ENCODE data around the gene SLC28A2.
A peak's percentile ranks its signal among the peaks of the same experiment; 100 is the strongest.

The SLC28A2 gene

GRCh38 chr15:45251888-45252287 is at the start of gene SLC28A2:
Gene SLC28A2, plus strand, starts transcription at chr15:45252234. Its CDS starts 982 bp downstream, at chr15:45253216.
- TF ChIP-seq JUND (IDR thresholded peaks at IDR 0.05; ENCODE audit: low read depth), result no peak
- in situ Hi-C loops (cut with HindIII; ENCODE audit: low pct_unique_long_range_greater_than_20kb, low sequenced_read_pairs), result no loop called here
- DNase-seq (ENCODE audit: low read depth in 1 of 2, low spot score in 1 of 2), result no peak

- TF ChIP-seq JUND (IDR thresholded peaks at IDR 0.05; ENCODE audit: low read depth), result no peak
- in situ Hi-C loops (cut with HindIII; ENCODE audit: low pct_unique_long_range_greater_than_20kb, low sequenced_read_pairs), result no loop called here
Observed at GRCh38 chr15:45203182-45203581, 48.9 kb upstream of the SLC28A2 start.

GRCh38 chr15:45205192-45205591 is 46.8 kb upstream of the SLC28A2 start:
- peak in 1 of 2 experiments; percentile 79 for DNase-seq (ENCODE audit: low read depth in 1 of 2, low spot score in 1 of 2)
- in situ Hi-C loops (cut with HindIII; ENCODE audit: low pct_unique_long_range_greater_than_20kb, low sequenced_read_pairs), result no loop called here
- no peak for TF ChIP-seq JUND (IDR thresholded peaks at IDR 0.05; ENCODE audit: low read depth)

More at GRCh38 chr15:45203182-45203581, 48.9 kb upstream of the SLC28A2 start:
- no peak for DNase-seq (ENCODE audit: low read depth in 1 of 2, low spot score in 1 of 2)

- DNase-seq (ENCODE audit: low read depth in 1 of 2, low spot score in 1 of 2), result no peak
- TF ChIP-seq JUND (IDR thresholded peaks at IDR 0.05; ENCODE audit: low read depth), result no peak
- in situ Hi-C loops (cut with HindIII; ENCODE audit: low pct_unique_long_range_greater_than_20kb, low sequenced_read_pairs), result no loop called here
Observed at GRCh38 chr15:45212493-45212892, 39.5 kb upstream of the SLC28A2 start.

GRCh38 chr15:45221053-45221599 is 30.9 kb upstream of the SLC28A2 start:
- DNase-seq (ENCODE audit: low read depth in 1 of 2, low spot score in 1 of 2), result no peak
- in situ Hi-C loops (cut with HindIII; ENCODE audit: low pct_unique_long_range_greater_than_20kb, low sequenced_read_pairs), result no loop called here
- no peak for TF ChIP-seq JUND (IDR thresholded peaks at IDR 0.05; ENCODE audit: low read depth)

- TF ChIP-seq JUND (IDR thresholded peaks at IDR 0.05; ENCODE audit: low read depth), result no peak
- DNase-seq (ENCODE audit: low read depth in 1 of 2, low spot score in 1 of 2), result no peak
- in situ Hi-C loops (cut with HindIII; ENCODE audit: low pct_unique_long_range_greater_than_20kb, low sequenced_read_pairs), result no loop called here
Observed at GRCh38 chr15:45221967-45222366, 30.1 kb upstream of the SLC28A2 start.

- DNase-seq (ENCODE audit: low read depth in 1 of 2, low spot score in 1 of 2), result no peak
- in situ Hi-C loops (cut with HindIII; ENCODE audit: low pct_unique_long_range_greater_than_20kb, low sequenced_read_pairs), result no loop called here
- no peak for TF ChIP-seq JUND (IDR thresholded peaks at IDR 0.05; ENCODE audit: low read depth)
Observed at GRCh38 chr15:45224621-45225217, 27.3 kb upstream of the SLC28A2 start.

- TF ChIP-seq JUND (IDR thresholded peaks at IDR 0.05; ENCODE audit: low read depth), result no peak
- DNase-seq (ENCODE audit: low read depth in 1 of 2, low spot score in 1 of 2), result no peak
- in situ Hi-C loops (cut with HindIII; ENCODE audit: low pct_unique_long_range_greater_than_20kb, low sequenced_read_pairs), result no loop called here
Observed at GRCh38 chr15:45225506-45226273, 26.3 kb upstream of the SLC28A2 start.

GRCh38 chr15:45228931-45229330 is 23.1 kb upstream of the SLC28A2 start:
- in situ Hi-C loops (cut with HindIII; ENCODE audit: low pct_unique_long_range_greater_than_20kb, low sequenced_read_pairs), result no loop called here
- no peak for TF ChIP-seq JUND (IDR thresholded peaks at IDR 0.05; ENCODE audit: low read depth)
- no peak for DNase-seq (ENCODE audit: low read depth in 1 of 2, low spot score in 1 of 2)

- in situ Hi-C loops (cut with HindIII; ENCODE audit: low pct_unique_long_range_greater_than_20kb, low sequenced_read_pairs), result no loop called here
- no peak for DNase-seq (ENCODE audit: low read depth in 1 of 2, low spot score in 1 of 2)
- no peak for TF ChIP-seq JUND (IDR thresholded peaks at IDR 0.05; ENCODE audit: low read depth)
Observed at GRCh38 chr15:45230245-45230965, 21.6 kb upstream of the SLC28A2 start.

GRCh38 chr15:45231132-45231531 is 20.9 kb upstream of the SLC28A2 start:
- DNase-seq (ENCODE audit: low read depth in 1 of 2, low spot score in 1 of 2), result no peak
- no peak for TF ChIP-seq JUND (IDR thresholded peaks at IDR 0.05; ENCODE audit: low read depth)
- in situ Hi-C loops (cut with HindIII; ENCODE audit: low pct_unique_long_range_greater_than_20kb, low sequenced_read_pairs), result no loop called here

- no peak for DNase-seq (ENCODE audit: low read depth in 1 of 2, low spot score in 1 of 2)
- in situ Hi-C loops (cut with HindIII; ENCODE audit: low pct_unique_long_range_greater_than_20kb, low sequenced_read_pairs), result no loop called here
- TF ChIP-seq JUND (IDR thresholded peaks at IDR 0.05; ENCODE audit: low read depth), result no peak
Observed at GRCh38 chr15:45231864-45232562, 20.0 kb upstream of the SLC28A2 start.

All from T47D (cell line).